ENCODE data around the gene SMIM5.
"Not testable (repeated sequence)": the region's sequence is repeated elsewhere in the genome, so short reads cannot be mapped to it uniquely, and the experiment has no call there.

Gene SMIM5, protein sequence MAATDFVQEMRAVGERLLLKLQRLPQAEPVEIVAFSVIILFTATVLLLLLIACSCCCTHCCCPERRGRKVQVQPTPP

DNA sequence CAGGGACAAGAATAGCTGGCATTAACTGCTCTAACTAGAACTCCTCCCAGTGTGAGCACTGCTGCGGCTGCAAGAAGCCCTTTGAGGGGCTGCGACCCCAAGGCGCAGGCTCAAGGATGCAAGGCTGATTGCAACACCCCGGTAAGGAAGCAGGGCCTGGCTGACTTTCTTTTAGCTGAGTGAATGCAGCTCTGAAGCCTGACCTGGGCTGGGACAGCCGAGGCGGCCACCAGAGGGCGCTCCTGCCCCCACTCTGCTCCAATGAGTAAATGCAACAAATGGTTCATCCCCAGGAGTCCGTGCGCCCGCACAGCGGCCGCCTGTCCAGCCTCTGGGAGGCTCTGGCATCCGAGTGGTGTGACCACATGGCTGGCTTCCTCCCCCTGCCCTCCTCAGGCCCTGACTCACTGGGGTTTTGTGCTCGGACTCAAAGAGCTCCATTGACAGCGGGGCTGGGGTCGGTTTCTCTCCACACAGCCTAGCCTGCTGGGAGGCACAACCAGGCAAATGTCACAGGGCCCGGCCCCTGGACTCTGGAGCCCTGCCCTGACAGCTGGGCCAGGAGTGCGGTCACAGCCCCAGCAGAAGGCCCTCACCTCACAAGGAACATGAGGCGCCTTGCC, at the start of gene SMIM5:
Gene SMIM5, plus strand, starts transcription at position 572 of the 623 bp plus-strand sequence. CDS start 6,768 bp downstream, outside the sequence.
- DNase-seq: peak; percentile 1

DNA sequence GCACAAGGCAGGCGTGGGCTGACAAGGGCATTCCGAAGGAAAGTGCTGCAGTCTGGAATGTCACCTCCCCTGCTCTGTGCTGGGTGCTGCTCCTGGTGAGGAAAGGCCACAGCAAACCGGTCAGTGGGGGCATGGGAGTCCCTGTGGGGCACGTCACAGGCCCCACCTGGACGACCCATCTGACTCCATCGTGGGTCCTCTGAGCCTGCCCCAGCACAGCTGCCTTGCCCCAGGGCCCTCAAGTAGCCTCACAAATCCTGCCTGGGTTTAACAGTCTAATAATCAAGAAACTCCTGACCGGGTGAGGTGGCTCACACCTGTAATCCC, 48.4 kb upstream of the SMIM5 start:
- no peak for DNase-seq

DNA sequence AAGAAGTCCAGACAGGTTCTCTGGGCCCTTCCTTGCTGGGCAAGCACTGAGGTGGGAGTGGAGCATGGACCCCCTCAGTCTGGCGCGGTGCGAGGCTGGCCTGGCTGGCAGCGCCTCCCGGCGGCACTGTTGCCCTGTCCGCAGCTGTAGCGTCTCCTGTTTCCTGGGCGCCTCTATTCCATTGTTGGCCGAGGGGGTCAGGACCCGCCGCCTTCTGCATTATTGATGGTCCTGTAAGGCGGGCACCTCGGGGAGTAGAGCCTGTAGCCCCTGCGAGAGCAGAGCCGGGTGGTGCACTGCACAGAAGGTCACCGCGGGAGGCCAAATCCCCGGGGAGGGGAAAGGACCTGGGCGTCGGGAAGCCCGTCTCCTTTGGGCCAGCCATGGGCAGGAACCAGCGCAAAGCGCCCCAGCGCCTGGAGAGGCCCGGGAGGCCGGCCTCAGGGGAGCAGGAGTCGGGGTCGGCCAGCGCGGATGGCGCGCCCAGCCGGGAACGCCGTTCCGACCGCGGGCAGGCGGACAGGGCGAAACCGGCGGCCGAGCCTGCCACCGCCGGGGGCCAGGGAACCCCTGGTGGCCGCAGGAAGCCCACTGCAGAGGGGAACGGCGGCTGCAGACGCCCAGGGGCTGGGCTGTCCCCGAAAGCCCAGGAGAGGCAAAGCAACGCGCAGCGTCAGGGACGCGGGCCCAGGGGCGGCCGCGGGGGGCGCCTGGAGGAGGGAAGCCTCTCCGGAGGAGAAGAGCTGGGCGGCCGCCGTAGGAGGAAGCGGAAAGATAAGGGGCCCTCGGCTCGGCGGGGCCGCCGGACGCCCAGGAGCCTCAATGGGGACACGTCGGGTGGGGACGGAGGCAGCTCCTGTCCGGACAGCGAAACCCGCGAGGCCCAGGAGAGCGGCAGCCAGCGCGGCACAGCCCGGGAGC, 45.3 kb upstream of the SMIM5 start, which contains the start of gene MYO15B:
Gene MYO15B, plus strand, starts transcription at position 126 of the 921 bp plus-strand sequence. Its CDS starts 258 bp downstream, at position 384.
- no peak for DNase-seq

DNA sequence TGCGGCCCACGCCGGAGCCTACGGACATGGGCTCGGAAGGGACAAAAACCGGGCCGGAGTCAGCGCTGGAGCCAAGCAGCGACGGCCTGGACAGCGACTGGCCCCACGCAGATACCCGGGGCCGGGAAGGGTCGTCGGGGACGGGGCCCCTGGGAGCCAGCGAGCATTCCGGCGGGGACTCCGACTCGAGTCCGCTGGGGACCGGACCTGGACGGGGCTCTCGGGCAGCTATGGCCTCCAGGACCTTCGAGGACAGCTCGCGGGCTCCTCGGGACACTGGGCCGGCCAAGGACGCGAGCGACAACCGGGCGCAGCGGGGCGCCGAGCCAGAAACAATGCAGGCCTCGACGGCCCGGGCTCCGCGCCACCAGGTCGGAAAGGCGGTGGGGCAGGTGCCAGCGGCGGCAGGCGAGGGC, 44.6 kb upstream of the SMIM5 start:
- no peak for DNase-seq

DNA sequence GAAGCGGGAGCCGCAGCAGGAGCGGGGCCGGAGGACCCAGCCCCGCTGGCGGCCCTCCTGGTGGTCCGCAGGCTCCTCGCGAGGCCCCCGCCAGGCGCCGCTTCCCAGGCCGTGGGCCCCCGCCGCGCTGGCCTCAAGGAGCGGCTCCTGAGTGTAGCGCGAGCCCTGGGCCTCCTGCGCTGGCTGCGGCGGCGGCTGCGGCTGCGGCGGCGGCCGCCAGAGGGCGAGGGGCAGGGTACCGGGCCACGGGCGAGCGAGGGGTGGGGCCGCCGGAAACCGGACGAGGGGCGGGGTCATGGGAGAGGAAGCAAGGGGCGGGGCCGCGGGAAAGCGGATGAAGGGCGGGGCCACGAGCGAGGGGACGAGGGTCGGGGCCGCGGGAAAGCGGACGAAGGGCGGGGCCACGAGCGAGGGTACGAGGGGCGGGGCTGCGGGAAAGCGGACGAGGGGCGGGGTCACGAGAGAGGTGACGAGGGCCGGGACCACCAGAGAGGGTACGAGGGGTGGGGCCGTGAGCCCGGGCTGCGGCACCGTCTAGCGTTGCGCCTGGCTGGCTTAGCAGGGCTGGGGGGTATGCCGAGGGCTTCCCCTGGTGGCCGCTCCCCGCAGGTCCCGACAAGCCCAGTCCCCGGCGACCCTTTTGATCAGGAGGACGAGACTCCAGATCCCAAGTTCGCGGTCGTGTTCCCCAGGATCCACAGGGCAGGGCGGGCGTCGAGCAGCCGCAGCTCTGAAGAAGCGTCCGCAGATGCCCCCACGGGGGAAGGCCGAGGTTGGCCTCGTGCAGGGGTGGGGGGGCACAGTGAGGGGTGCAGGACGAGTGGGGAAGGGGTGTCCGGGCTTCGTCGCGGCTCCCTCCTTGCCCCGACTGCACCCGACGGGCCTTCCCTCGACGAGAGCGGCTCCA, 44.0 kb upstream of the SMIM5 start:
- DNase-seq: peak; percentile 53

DNA sequence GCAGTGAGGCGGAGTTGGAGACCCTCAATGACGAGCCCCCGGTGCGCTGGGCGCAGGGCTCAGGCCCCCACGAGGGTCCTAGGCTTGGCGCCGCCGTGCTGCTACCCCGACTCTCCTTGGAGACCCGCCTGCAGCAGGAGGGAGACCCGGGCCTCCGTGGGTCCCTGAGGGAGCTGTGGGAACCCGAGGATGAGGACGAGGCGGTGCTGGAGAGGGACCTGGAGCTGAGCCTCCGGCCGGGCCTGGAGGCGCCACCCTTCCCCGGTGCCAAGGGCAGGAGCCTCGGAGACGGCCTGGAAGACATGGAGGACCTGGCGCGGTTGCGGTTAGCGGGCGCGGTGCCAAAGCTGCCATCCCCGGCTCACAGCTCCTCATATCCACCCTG, 43.3 kb upstream of the SMIM5 start:
- DNase-seq: no peak

DNA sequence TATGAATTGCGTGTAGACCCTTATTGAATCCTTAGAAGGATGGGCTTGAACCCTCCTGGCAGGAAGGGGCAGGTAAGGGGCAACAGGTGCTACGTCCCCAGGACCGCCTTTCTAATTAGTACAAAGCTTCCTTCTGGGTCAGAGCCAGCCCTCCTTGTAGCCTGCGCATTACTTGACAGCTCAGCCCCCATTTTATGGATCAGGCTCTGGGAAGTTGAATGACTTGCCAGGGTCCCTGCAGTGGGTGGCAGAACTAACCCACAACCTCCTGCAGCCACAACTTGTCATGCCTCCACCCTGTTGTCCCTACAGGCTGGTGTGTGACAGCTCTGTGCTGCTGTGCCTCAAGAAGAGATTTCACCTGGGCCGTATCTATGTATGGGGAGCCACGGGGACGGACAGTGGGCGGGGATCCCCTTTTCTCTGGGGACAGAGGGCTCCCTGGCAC, 42.9 kb upstream of the SMIM5 start:
- DNase-seq: no peak

DNA sequence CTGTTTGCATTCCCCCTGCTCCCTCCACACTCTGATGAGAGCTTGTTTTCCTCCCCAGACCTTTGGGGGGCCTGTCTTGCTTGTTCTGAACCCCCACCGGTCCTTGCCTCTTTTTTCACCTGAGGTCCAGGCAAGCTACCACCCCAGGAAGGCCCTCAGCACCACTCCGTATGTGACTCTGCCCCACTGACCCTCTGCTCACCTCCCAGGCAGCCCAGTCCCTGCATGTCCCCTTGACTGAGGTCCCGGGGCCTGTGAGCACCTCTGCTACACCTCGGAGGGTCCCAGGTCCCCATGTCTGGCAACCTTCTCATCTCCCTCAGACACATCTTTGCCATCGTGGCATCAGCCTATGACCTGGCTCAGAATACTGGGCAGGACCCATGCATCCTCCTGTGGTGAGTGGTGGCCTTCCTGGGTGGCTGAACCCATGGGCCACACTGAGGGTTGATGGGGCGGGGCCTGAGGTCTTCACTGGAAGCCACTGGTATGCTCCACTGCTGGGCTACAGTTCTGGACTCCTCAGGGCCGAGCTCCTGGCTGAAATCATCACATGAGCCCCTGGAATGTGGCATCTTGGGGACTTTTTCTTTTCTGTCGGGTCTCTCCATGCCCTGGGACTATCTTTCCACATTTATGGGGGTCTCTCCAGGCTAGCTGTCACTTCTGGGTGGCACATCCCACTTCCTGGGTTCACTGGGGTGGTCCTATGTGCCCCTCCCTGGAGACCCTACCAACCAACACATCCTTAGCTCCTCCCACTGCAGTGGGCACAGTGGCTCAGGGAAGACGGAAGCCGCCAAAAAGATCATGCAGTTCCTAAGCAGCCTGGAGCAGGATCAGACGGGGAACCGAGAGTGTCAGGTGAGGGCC, 42.1 kb upstream of the SMIM5 start:
- no peak for DNase-seq

DNA sequence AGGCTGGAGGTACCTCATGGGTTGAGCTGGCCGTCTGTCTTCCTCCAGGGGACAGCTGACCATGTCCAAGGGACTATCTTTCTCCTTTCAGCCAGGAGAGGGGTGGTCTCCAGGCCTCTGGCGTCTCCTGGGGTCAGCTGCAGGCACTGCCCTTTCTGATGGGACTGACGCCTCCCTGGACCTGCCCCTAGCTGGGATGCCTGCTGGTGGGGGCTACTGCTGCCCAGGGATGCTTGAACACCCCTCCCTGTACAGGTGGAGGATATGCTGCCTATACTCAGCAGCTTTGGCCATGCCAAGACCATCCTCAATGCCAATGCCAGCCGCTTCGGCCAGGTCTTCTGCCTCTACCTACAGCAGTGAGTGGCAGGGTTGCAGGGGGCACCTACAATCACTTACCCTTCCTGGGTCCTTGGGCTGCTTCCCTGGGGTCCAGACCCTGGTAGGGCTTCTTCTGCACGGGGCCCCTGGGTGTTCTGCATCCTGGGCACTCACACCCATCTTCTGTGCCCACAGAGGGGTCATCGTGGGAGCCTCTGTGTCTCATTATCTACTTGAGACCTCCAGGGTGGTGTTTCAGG, 41.4 kb upstream of the SMIM5 start:
- DNase-seq: no peak

DNA sequence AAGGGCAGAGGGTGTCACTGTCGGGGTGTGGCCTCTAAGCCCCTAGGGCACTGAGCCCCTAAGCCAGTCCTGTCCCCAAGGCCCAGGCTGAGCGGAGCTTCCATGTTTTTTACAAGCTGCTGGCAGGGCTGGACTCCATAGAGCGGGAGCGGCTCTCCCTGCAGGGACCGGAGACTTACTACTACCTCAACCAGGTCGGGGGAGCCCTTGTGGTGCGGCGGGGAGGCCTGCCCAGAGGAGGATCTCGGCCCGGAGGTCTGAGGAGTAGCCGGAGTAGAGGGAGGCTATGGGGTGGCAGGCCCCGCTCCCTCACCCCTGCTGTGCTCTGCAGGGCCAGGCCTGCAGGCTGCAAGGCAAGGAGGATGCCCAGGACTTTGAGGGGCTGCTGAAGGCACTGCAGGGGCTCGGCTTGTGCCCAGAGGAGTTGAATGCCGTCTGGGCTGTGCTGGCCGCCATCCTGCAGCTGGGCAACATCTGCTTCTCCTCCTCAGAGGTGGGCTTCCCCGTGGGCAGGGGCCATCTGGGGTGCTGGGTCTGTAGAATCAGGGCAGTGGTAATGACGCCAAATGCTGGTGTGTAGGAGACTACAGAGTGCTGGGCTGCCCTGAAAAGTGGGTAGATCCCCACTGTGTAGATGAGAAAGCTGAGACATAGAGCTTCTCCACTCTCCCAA, 40.8 kb upstream of the SMIM5 start:
- DNase-seq: no peak

DNA sequence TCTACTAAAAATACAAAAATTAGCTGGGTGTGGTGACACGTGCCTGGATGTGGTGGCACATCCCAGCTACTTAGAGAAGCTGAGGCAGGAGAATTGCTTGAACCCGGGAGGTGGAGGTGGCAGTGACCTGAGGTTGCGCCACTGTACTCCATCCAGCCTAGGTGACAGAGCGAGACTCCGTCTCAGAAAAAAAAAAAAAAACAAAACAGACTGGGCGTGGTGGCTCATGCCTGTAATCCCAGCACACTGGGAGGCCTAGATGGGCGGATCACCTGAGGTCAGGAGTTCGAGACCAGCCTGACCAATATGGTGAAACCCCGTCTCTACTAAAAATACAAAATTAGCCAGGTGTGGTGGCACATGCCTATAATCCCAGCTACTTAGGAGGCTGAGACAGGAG, 39.8 kb upstream of the SMIM5 start:
- DNase-seq: not testable (repeated sequence)

DNA sequence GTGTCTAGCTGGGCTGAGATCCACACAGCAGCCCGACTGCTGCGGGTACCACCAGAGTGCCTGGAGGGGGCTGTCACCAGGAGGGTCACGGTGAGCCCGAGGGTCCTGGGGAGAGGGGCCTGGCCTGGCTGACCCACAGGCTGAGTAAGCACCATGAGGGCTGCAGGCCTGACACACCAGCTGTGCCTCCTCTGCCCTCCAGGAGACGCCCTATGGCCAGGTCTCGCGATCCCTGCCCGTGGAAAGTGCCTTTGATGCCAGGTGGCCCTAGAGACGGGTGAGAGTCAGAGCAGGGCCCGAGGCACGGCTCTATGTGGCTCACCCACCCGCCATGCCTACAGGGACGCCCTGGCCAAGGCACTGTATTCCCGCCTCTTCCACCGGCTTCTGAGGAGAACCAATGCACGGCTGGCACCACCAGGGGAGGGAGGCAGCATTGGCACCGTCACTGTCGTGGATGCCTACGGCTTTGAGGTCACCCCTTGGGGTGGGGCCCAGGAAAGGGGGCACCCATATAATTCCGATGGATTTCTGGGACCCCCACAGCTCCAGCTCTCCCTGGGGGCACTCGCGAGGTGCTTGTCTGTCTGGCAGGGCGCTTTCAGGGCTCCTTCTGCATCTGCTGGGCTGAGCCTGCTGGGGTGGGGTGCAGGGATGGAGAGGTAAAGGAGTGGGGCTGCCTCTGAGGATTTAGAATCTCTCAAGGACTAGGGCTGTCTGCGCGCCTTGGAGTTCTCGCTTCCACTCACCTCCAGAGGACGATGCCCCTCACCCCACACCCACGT, 38.5 kb upstream of the SMIM5 start:
- DNase-seq: no peak

DNA sequence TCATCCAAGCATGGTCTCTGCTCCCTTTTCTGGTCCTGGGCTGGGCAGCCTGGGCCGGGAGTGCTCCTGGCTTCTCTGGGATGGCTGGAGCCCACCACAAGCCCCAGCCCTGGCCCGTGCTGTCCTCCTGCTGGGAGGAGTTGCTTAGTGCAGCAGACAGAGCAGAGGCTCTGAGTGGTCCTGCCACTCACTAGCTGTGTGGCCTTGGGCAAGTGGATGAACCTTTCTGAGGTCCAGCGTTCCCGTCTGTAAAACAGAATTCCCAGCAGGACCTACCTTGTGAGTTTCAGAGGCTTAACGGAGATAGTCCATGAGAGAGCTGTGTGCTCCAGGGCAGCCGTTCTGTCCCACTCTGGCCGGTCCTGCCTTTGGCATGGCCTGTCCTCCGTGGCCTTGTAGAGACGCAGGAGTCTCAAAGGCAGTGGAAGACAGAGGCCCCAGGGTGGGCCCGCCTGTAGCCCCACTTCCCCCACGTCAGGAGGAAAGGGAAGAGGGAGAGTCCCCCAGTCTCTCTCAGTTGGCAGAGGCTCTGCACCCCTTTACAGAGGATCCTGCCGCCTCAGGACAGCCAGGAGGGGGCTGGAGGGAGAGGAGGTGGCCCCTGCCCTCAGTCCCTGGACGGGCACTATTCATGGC, 37.8 kb upstream of the SMIM5 start:
- no peak for DNase-seq

DNA sequence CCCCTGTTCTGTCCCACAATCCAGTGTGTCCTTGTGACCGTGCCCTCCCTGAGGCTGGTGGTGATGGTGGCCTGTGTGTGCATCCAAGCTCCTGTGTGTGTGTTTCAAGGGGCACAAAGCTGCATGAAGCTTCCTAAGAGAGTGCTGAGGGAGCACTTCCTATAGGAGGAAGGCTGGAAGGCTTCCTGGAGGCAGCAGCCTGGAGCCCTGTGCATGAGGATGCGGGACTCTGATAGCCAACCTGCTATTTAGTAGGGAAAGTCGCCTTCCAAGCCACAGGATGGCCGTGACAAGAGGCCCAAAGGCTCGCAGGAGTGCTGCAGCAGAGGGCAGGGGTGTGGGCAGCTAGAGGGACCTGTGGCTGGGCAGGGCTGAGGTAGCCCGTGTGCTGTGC, 37.3 kb upstream of the SMIM5 start:
- no peak for DNase-seq

DNA sequence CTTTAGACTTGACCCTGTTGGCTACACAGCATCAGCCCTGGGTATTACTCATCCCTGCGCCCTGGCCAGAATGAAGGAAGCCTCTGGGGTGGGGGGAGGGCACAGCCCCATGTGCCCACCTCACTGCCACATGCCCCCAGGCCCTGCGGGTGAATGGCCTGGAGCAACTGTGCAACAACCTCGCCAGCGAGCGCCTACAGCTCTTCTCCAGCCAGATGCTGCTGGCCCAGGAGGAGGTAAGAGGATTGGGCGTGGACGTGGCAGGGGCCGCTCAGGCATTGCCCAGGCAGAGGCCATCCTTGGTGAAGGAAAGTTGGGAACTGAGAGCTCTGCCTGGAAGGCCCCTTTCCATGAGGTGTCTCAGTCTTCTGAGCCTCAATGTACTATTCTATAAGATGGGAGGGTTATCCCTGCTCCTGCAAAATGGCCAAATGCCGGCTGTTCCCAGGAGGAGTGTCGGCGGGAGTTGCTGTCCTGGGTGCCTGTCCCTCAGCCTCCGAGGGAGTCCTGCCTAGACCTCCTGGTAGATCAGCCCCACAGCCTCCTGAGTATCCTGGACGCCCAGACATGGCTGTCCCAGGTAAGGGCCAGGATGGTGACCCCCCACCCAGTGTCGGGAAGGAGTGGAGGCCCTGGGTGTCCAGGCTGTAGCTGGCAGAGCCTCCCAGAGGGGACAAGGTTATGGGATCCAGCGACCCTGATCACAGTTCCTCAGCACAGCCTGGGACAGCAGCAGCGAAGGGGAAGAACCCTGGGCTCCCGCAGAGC, 36.7 kb upstream of the SMIM5 start:
- no peak for DNase-seq

DNA sequence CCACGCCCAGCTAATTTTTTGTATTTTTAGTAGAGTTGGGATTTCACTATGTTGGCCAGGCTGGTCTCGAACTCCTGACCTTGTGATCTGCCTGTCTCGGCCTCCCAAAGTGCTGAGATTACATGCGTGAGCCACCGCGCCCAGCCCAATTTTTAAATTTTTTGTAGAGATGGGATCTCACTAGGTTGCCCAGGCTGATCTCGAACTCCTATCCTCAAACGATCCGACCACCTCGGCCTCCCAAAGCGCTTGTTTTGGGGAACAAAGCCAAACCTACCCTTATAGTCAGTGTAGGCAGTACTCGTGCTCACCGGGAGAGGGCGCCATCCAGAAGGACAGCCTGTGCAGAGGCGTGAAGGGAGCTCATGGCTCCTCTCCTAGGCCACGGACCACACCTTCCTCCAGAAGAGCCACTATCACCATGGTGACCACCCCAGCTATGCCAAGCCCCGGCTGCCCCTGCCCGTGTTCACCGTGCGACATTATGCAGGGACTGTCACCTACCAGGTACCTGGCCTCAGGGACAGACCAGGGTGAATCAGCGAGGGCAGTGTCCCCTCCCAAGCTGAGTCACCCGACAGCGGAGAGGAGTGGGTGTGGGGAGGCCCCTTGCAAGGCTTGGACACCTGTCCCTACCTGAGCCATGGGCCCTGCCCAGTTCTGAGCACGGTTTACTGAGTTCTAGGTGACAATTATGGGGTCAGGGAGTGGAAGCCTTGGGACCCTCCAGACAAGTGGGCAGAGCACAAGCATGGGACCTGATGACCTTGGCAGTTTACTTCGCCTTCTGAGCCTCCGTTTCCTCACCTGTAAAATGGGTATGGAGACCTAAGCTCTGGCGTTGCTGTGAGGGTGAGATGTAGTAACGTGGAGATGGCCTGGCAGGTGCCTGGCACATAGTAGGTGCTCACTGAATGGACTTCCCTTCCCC, 31.9 kb upstream of the SMIM5 start:
- DNase-seq: peak; percentile 12

DNA sequence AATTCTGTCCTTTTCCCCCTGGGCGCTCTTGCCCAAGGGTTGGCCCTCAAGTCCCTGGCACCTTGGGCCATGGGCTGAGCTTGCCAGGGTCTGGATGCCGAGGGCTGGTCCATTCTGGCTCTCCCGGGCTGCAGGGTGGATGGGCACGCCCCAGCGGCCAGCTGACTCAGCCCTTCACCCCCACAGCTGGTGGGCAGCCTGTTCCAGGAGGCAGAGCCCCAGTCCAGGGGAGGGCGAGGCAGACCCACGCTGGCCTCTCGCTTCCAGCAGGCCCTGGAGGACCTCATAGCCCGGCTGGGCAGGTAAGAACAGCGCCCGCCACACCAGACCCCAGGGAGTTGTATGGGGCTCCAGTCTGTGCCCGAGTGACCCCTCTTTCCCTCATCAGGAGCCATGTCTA, 30.6 kb upstream of the SMIM5 start:
- no peak for DNase-seq

DNA sequence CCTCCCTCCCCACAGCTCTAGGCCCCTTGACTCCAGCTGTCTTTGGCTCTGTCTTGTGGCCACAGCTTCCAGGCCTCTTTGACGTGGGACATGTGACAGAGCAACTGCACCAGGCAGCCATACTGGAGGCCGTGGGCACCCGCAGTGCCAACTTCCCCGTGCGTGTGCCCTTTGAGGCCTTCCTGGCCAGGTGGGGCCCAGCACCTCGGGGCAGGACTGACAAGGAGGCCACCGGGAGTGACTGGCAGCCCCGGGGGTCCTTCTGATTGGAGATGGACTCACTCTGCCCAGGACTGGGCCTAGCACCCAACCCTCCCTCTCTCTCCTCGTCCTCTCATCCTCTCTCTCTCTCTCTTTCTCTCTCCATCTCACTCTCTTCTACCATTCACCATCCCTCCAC, 30.1 kb upstream of the SMIM5 start:
- DNase-seq: no peak
